Erythroblast (primary cell): Measurements from ENCODE around the gene GRIK4.
"Not testable (repeated sequence)": the region's sequence is repeated elsewhere in the genome, so short reads cannot be mapped to it uniquely, and the experiment has no call there.

Experiments used
- DNase-seq, 2 experiments: peaks; one replicate each; lab custom pipeline; 2025; lab: John Stamatoyannopoulos, UW
- GATA1 ChIP-seq: IDR thresholded peaks from 2 replicates; pipeline ENCODE4 v1.6.1; 2011; ENCODE audit warnings: low read depth, mild to moderate bottlenecking, control low read depth, low read length, moderate library complexity
- POLR2A ChIP-seq: IDR thresholded peaks from 2 replicates; pipeline ENCODE4 v1.6.1; 2011; ENCODE audit warnings: mild to moderate bottlenecking, low read length

GRIK4 gene

GRCh38 chr11:121023848-121024751, 512.6 kb downstream of the GRIK4 start, which contains the start of gene TBCEL:
TSS of gene TBCEL (plus strand) at chr11:121024102. CDS start at chr11:121045691, 21,589 bp downstream.
- peak; percentile 85 to 87 for DNase-seq
- TF ChIP-seq POLR2A, result peak; percentile 42
- TF ChIP-seq GATA1, result no peak

DNA sequence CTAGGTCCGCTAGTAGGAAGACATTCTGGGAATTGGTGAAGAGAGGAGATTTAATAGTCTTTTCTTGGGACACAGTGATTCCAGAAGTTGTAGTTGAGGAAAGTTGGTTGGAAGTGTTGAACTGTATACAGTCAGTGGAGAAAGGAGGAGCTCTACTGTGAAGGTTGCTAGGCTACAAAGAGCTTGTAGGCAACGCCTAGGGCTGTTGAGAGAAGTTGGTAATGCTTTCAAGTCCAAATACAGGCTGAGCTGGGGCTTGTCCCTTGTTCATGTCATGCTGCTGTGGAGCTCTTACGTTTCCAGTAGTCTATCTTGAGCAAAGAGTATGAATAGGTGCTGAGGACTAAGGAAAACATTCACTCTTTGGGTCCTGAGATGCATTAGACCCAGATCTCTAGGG, 513.4 kb downstream of the GRIK4 start:
- TF ChIP-seq POLR2A (no peak), GATA1 (no peak)
- peak; percentile 52 for DNase-seq

DNA sequence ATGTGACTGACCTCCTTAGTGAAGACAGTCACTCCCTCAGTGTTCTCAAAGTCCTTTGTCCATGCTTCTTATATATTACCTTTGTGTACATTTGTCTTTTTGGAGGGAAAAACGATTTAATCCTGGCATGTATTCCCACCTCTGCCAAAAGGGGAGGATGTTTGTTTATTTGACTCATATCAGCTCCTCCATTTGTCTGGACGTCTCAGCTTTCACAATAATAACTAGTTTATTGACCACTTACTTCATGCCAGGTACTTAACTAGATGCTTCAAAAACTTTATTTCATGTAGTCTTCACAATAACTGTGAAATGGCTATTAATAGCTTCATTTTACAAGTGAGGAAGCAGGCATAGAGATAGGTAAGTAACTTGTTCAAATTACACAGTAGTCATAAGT, 517.6 kb downstream of the GRIK4 start:
- TF ChIP-seq GATA1 (no peak), POLR2A (no peak)
- no peak for DNase-seq

DNA sequence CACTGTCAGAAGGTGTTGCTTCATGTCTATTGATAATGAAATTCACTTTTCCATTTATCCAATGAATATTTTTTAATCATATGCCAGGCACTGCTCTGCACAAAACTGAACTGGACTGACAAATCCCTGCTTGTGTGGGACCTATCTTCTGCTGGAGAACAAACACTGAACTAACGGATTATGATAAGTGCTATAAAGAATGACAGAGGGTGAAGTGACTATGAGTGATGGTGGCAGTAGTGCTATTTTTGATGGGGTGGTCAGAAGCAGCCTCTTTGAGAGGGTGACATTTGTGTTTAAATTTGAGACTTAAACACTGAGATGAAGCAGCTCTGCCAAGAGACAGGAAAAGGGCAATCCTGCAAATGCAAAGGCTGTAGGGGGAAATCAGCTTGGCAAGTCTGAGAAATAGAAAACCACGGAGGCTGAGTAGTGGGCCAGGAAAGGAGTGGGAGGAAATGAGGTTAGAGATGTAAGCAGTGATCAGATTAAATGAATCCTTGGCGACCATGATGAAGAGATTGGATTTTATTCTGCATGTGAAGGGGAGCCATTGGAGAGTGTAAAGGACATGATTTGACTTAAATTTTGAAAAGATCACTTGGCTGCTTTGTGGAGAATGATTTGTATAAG, 518.4 kb downstream of the GRIK4 start:
- DNase-seq, result no peak
- TF ChIP-seq GATA1 (no peak), POLR2A (no peak)

DNA sequence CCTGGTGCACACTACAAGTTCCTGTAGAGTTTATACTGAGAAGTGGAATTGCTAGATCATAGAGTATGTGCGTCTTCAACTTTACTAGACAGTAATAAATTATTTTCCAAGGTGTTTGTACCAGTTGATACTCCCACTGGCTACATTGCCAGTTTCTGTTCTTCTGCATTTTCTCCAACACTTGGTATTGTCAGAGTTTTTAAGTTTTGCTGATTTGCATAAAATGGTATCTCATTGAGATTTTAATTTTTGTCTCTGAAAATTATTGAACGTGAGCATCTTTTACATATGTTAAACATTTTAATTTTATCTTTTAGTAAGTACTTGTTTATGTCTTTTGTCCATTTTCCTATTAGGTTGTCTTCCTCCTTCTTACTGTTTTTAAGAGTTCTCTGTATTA, 519.6 kb downstream of the GRIK4 start:
- TF ChIP-seq GATA1 (no peak), POLR2A (no peak)
- DNase-seq, result no peak

DNA sequence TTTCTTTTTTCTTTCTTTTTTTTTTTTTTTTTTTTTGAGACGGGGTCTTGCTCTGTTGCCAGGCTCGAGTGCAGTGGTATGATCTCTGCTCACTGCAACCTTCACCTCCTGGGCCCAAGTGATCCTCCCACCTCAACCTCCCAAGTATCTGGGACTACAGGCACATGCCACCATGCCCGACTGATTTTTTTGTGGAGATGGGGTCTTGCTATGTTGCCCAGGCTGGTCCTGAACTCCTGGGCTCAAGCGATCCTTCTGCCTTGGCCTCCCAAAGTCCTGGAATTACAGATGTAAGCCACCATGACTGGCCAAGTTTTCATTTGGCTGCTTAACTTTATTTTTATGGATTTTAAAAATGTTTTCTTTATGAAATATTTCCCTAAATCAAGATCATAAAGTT, 520.1 kb downstream of the GRIK4 start:
- DNase-seq, result not testable (repeated sequence)

GRCh38 chr11:121032546-121032945, 521.0 kb downstream of the GRIK4 start:
- DNase-seq, result peak; percentile 48 to 56
- no peak for TF ChIP-seq GATA1
- TF ChIP-seq POLR2A, result no peak

DNA sequence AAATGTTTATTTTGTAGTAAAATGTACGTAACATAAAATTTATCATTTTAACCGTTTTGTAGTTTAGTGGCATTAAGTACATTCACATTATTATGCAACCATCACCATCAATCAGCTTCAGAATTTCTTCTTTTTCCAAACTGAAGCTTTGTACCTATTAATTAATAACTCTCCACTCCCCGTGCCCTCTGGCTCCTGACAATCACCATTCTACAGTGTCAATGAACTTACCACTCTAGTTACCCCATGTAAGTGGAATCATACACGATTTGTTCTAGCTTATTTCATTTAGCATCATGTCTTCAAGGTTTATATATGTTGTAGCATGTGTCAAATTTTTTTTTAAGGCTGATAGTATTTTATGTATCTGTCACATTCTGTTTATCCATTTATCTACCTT, 522.1 kb downstream of the GRIK4 start:
- TF ChIP-seq POLR2A (no peak), GATA1 (no peak)
- no peak for DNase-seq

DNA sequence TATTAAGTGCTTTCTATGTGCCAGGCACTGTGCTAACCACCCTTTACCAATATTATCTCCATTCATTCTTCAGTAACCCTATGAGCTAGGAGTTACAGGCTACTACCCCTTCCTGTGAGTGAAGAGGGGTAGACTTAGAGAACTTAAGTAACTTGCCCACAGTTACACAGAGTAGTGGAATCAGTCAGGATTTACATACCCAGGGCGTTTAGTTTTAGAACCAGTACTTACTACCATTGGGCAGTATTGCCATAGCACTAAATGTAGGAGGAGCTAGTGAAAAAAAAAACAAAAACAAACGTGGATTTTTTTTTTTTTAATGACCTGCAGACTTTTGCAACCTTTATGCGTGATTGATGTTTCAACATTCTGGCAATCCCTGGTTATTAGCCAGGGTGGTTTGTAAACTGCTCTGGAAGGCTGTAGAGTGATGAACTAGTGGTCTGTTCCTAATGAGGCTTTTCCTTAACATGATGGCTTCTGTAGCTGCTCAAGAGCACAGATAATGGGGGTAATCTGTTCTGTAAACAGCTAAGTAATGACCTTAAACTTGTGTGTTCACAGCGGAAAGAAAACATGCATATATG, 523.7 kb downstream of the GRIK4 start:
- DNase-seq, result peak; percentile 17 to 42
- TF ChIP-seq GATA1 (no peak), POLR2A (no peak)

DNA sequence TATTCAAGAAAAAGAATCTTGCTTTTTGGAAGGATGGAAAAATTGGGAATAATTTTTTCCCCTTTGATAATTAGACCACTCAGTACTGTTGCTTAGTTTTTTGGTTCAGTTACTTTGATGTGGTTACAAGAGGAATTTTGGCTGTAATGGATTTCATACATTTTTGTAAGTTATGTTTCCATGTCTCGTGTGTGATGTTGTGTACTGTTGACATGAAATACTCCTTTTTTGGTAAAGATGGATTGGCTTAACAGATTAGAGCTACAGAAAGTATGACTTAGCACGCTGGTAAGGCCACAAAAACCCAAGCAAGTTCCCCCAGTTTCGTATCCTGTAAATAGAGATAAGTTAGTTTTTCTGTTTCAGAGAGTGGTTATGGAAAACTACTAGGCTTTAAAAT, 524.2 kb downstream of the GRIK4 start:
- DNase-seq, result peak; percentile 74 to 75
- peak; percentile 23 for TF ChIP-seq POLR2A
- TF ChIP-seq GATA1, result no peak

- peak; percentile 77 to 83 for DNase-seq
- no peak for TF ChIP-seq GATA1
- peak; percentile 41 for TF ChIP-seq POLR2A
These were observed 525.5 kb downstream of the GRIK4 start for GRCh38 chr11:121037016-121037415.
